Activated CD4-positive, alpha-beta T cell treated with anti-CD3 and anti-CD28 coated beads for 1 hour (primary cell): ENCODE results near the gene MAN1A2.
"Not testable (repeated sequence)": the region's sequence is repeated elsewhere in the genome, so short reads cannot be mapped to it uniquely, and the experiment has no call there.

ENCODE experiments used
- DNase-seq: peaks from one replicate; pipeline ENCODE4 v3.0.0-alpha.2; 2020

Gene MAN1A2

GRCh38 chr1:117403597-117403996 lies 36.3 kb downstream of the MAN1A2 start:
- DNase-seq: no peak

- no peak for DNase-seq
These were observed 37.8 kb downstream of the MAN1A2 start for GRCh38 chr1:117405042-117405441.

GRCh38 chr1:117412472-117412871 lies 45.2 kb downstream of the MAN1A2 start:
- DNase-seq: no peak

GRCh38 chr1:117413412-117413811 lies 46.2 kb downstream of the MAN1A2 start:
- no peak for DNase-seq

DNA sequence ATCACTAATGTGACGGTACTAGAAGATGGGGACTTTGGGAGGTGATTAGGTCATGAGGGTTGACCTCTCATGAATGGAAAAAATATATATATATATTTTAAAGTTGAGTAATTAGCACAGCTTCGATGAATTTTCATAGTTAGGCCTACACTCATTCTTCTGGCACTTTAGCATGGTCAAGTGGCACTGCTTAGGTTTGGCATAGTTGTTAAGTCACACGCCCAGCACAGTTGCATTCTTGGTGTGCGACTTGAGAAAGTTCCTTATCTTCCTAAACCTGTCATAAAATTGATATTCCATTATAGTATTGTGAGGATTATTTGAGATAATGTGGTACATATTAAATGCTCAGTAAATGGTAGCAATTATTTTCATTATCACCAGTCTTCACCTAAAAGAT lies 47.7 kb downstream of the MAN1A2 start:
- DNase-seq: no peak

GRCh38 chr1:117416004-117416403 lies 48.8 kb downstream of the MAN1A2 start:
- DNase-seq: no peak

- DNase-seq: no peak
These were observed 49.4 kb downstream of the MAN1A2 start for GRCh38 chr1:117416546-117417125.

DNA sequence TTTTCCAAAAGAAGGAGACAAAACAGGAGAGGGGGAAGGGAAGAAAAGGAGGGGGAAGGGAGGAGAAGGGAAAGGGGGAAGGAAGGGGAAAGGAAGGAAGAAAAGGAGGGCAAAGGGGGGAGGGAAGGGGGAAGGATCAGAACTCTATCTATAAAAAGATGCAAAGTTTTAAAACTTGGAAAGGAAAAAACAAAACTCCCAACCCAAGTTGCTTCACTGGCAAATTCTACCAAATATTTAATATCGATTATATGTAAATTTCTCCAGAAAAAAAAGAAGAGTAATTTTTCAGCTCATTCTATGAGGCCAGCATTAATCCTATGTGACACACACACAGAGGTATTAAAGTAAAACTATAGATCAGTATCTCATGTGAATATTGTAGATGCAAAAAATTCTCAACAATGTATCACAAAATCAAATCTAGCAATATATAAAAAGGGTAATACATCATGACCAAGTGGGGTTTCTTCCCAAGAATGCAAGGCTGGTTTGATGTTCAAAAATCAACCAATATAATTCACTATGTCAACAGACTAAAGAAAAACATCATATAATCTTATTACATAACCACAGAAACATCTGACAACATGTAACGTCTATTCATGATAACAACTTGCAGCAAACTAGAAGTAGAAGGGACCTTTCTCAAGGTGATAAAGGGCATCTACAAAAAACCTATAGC lies 57.9 kb downstream of the MAN1A2 start:
- DNase-seq: no peak

GRCh38 chr1:117427297-117427696 lies 60.0 kb downstream of the MAN1A2 start:
- no peak for DNase-seq

GRCh38 chr1:117433943-117434342 lies 66.7 kb downstream of the MAN1A2 start:
- no peak for DNase-seq

- no peak for DNase-seq
These were observed 69.3 kb downstream of the MAN1A2 start for GRCh38 chr1:117436513-117436912.

DNA sequence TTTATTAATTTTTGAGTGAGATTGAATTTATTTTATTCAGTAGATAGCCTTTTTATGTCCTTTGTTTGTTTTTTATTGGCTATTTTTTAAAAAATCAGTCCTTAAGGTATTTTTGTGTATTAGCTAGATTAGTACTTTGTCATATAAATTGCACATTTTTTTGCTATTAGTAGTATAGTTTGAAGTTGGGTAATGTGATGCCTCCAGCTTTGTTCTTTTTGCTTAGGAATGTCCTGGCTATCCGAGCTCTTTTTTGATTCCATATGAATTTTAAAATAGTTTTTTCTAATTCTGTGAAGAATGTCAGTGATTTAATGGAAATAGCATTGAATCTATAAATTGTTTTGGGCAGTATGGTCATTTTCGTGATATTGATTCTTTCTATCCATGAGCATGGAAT lies 80.4 kb downstream of the MAN1A2 start:
- no peak for DNase-seq

DNA sequence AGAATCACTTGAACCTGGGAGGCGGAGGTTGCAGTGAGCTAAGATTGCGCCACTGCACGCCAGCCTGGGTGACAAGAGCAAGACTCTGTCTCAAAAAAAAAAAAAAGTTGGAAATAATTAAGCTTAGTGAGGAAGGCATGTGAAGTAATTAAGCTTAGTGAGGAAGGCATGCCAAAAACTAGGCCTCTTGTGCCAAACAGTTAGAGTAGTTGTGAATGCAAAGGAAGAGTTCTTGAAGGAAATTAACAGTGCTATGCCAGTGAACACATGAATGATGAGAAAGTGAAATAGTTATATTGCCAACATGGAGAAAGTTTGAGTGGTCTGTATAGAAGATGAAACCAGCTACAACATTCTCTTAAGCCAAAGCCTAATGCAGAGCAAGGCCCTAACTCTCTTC lies 85.0 kb downstream of the MAN1A2 start:
- no peak for DNase-seq

DNA sequence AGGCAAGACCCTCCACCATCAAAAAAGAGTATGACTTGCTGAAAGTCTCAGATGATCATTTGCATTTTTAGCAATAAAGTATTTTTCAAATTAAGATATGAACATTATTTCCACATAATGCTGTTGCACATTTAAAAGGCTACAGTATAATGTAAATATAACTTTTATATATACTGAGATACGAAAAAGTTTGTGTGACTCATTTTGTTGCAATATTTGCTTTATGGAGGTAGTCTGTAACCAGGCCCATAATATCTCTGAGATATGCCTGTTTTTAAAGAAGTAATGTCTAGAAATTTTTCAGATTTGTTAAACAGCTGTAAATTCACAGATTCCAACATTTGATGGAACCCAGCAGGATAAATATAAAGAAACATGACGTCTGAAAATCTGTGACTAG lies 86.7 kb downstream of the MAN1A2 start:
- DNase-seq: no peak

DNA sequence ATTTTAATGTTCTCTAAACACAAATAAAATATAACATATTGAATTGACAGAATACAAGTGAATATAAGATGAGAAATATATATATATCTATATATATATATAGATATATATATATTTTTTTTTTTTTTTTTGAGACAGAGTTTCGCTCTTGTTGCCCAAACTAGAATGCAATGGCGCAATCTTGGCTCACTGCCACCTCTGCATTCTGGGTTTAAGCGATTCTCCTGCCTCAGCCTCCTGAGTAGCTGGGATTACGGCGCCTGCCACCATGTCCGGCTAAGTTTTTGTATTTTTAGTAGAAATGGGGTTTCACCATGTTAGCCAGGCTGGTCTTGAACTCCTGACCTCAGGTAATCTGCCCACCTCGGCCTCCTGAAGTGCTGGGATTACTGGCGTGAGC lies 91.2 kb downstream of the MAN1A2 start:
- not testable (repeated sequence) for DNase-seq

DNA sequence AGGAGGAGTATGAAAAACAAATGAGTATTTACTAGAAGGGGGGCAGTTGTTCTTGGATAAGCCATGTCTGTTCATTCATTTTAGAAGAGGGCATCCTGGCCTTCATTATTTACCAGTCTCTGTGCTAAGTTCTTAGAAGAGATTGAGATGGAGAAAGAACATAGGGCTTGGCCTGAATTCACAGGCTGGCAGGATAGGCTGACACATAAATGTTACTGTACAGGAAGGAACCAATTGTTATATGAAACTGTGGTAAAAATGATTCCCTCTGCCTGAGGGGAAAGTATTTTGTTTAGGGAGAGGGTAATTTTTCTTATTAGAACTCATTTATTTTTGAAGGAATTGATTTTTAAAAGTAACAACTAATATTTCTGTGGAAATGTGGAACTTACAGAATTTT lies 99.5 kb downstream of the MAN1A2 start:
- no peak for DNase-seq

GRCh38 chr1:117467336-117467735 lies 100.1 kb downstream of the MAN1A2 start:
- no peak for DNase-seq

DNA sequence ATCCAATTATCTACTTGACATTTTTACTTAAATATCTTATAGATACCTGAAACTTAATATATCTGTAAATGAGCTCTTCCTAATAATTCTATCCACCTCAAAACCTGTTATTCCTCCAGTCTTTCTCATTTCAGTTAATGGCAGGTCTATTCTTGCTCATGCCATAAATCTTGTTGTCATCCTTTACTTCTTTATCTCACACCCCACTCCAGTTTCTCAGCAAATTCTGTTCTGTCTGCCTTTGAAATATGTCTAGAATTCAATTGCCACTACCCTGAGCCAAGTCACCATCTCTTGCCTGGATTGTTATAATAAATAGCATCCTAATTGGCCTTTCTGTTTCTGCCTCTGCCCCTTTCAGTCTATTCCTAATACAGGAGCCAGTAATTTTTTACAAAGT lies 105.8 kb downstream of the MAN1A2 start:
- DNase-seq: no peak

GRCh38 chr1:117475495-117475894 lies 108.2 kb downstream of the MAN1A2 start:
- not testable (repeated sequence) for DNase-seq

DNA sequence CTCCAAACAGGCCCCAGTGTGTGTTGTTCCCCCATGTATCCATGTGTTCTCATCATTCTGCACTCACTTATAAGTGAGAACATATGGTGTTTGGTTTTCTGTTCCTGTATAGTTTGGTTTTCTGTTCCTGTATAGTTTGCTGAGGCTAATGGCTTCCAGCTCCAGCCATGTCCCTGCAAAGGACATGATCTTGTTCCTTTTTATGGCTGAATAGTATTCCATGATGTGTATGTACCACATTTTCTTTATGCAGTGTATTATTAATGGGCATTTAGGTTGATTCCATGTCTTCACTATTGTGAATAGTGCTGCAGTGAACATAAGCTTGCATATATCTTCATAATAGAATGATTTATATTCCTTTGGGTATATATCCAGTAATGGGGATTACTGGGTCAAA lies 111.8 kb downstream of the MAN1A2 start:
- DNase-seq: no peak

DNA sequence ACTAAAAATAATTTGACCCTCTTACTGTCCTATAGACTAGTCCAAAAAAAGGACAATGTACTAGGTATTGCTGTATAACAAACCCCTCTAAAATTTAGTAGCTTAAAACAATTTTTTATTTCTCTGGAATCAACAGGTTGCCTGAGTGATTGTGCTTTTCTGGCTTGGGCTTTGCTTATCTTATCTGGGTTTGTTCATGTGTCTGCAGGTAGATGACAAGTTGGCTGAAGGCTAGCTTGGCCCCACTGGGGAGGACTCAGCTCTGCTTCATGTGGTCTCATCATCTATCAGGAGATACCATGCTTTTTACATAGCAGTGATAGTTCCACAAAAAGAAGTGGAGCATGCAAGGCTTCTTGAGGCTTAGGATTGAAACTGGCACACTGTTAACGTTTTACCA lies 114.2 kb downstream of the MAN1A2 start:
- no peak for DNase-seq

GRCh38 chr1:117493906-117494305 lies 126.7 kb downstream of the MAN1A2 start:
- no peak for DNase-seq

DNA sequence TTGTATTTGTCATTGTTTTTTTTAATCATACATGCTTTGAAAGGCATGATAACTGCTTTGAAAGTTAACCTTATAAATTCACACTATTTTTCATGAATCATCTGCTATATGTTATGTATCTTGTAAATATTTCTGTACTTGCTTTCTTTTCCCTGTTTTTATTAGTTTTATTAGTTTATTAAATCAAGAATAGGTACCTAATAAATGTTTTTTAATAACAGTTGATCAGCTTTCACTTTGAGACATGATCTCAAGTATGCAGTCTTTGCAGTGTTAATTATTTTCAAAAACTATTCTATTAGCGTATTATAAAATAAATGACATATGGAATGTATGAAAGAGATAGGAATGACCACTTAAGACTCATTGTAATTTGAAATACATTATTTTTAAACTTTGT lies 127.8 kb downstream of the MAN1A2 start:
- no peak for DNase-seq

DNA sequence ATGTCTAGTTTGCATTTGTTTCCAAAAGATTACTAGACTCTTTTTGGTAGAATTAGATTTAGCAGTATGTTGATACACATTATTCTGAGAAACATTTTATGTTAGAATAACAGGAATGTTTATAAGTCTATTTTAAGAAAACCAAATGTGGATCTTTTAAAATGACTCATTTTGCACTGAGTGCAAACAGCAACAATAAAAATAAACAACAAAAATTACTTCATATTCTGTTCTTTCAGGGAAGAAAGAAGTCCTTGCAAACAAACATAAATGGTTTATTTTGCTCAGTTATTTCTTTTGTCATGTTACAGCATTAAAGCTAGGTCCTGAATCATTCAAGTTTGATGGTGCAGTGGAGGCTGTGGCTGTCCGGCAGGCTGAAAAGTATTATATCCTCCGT lies 131.8 kb downstream of the MAN1A2 start:
- DNase-seq: no peak

DNA sequence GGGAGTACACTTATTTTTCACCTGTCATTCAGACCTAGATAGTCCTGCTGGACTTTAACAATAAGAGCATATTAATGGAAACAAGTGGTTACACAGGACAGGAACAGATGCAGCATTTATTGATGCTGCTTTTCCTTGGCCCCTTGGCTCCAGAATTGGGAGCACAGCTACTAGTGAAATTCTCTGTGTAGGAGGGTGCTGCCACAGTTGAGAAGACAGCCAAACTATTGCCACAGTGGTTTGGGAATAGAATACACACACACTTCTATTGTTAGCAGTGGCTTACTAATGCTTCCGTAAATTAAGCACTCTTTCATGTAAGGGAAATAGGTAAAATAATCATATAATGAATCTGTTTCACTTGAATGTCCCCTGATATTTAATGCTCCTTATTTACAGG lies 133.3 kb downstream of the MAN1A2 start:
- no peak for DNase-seq
